IMR-90 (cell line): ENCODE data around the gene IRF4. TPM values are rescaled to one million over a fixed set of nuclear protein-coding genes. Genes with fewer than 3 reads are reported as not detected.

Experiments
- ATAC-seq: fragments of 200-7000 bp; cut with Tn5 transposase; 2 replicates; pipeline ENCODE4 v1.9.1; 2020; ENCODE audit warnings: low read depth, mild to moderate bottlenecking, moderate library complexity
- BruUV-seq: library from RNA; stranded (reverse); fragments of 400-500 nt; replicated peaks from 2 replicates; lab custom pipeline; 2021; lab: Mats Ljungman, UMichigan
- CTCF ChIA-PET: fragments of 300-600 bp; formaldehyde crosslinking; extraction: SDS; loops from one replicate; lab custom pipeline; 2021; ENCODE audit warnings: antibody characterized with exemption; lab: Yijun Ruan, JAX
- POLR2A ChIA-PET: fragments of 300-600 bp; sonication (Branson Sonifier 250); formaldehyde crosslinking; loops from one replicate; lab custom pipeline; 2022; ENCODE audit warnings: antibody characterized with exemption; ENCODE audit not compliant: unreplicated experiment; lab: Charles Lee
- DNase-seq: peaks from one replicate; pipeline ENCODE4 v3.0.0; 2013
- H2AFZ ChIP-seq: replicated peaks from 2 replicates; pipeline ENCODE3; 2013; ENCODE audit warnings: low read length, mild to moderate bottlenecking; ENCODE audit not compliant: poor library complexity
- H2AK5ac ChIP-seq: 2 replicates; pipeline ENCODE4 v1.6.1; 2013; ENCODE audit warnings: low read depth, low read length, inconsistent platforms
- H2AK9ac ChIP-seq: replicated peaks from 2 replicates; pipeline ENCODE3; 2013; ENCODE audit warnings: mild to moderate bottlenecking, low read depth, low read length, moderate library complexity; ENCODE audit not compliant: poor library complexity
- H2BK120ac ChIP-seq: 2 replicates; pipeline ENCODE4 v1.6.1; 2013; ENCODE audit warnings: low read depth, low read length, inconsistent platforms
- H2BK15ac ChIP-seq: 3 replicates; pipeline ENCODE4 v1.6.1; 2013; ENCODE audit warnings: low read depth, low read length, inconsistent platforms
- H2BK20ac ChIP-seq: 2 replicates; pipeline ENCODE4 v1.6.1; 2013; ENCODE audit warnings: low read depth, mild to moderate bottlenecking, inconsistent platforms, low read length, moderate library complexity
- H2BK5ac ChIP-seq: 2 replicates; pipeline ENCODE4 v1.6.1; 2013; ENCODE audit warnings: mild to moderate bottlenecking, low read depth, low read length, inconsistent platforms; ENCODE audit not compliant: poor library complexity, severe bottlenecking
- H3K14ac ChIP-seq: replicated peaks from 2 replicates; pipeline ENCODE4 v1.6.1; 2013; ENCODE audit warnings: low read depth, low read length, inconsistent platforms
- H3K18ac ChIP-seq: 2 replicates; pipeline ENCODE4 v1.6.1; 2013; ENCODE audit warnings: low read depth, low read length, control low read depth
- H3K23ac ChIP-seq: 2 replicates; pipeline ENCODE4 v1.6.1; 2013; ENCODE audit warnings: low read depth, low read length, inconsistent platforms
- H3K27ac ChIP-seq: 2 replicates; pipeline ENCODE4 v1.5.1; 2013; ENCODE audit warnings: mild to moderate bottlenecking, control low read depth, low read length; ENCODE audit not compliant: insufficient read depth
- H3K27me3 ChIP-seq: 2 replicates; pipeline ENCODE4 v1.6.1; 2013; ENCODE audit warnings: low read length; ENCODE audit not compliant: control insufficient read depth, insufficient read depth
- H3K36me3 ChIP-seq: 2 replicates; pipeline ENCODE4 v1.6.1; 2013; ENCODE audit warnings: low read length, mixed read lengths; ENCODE audit not compliant: control insufficient read depth, insufficient read depth
- H3K4ac ChIP-seq: 2 replicates; pipeline ENCODE4 v1.6.1; 2013; ENCODE audit warnings: low read depth, low read length, inconsistent platforms
- H3K4me1 ChIP-seq: 2 replicates; pipeline ENCODE4 v1.6.1; 2013; ENCODE audit warnings: low read length, mixed read lengths; ENCODE audit not compliant: control insufficient read depth, insufficient read depth
- H3K4me2 ChIP-seq: 2 replicates; pipeline ENCODE4 v1.6.1; 2013; ENCODE audit warnings: low read depth, mild to moderate bottlenecking, control low read depth, low read length, moderate library complexity
- H3K4me3 ChIP-seq: 2 replicates; pipeline ENCODE4 v1.5.1; 2013; ENCODE audit warnings: low read depth, mild to moderate bottlenecking, control low read depth, low read length, moderate library complexity; ENCODE audit not compliant: insufficient read depth
- H3K56ac ChIP-seq: 2 replicates; pipeline ENCODE4 v1.6.1; 2013; ENCODE audit warnings: low read length, inconsistent platforms; ENCODE audit not compliant: insufficient read depth; ENCODE audit errors: extremely low read depth
- H3K79me1 ChIP-seq, 2 experiments: 2 replicates each; pipeline ENCODE4 v1.6.1; 2013; ENCODE audit warnings: low read length in 2 of 2, inconsistent platforms in 1 of 2, low read depth in 1 of 2
- H3K9ac ChIP-seq: 2 replicates; pipeline ENCODE4 v1.6.1; 2013; ENCODE audit warnings: low read depth, low read length, control low read depth
- H3K9me1 ChIP-seq: 2 replicates; pipeline ENCODE4 v1.6.1; 2013; ENCODE audit warnings: low read length, inconsistent platforms; ENCODE audit not compliant: insufficient read depth
- H3K9me3 ChIP-seq: 2 replicates; pipeline ENCODE4 v1.6.1; 2013; ENCODE audit warnings: low read length; ENCODE audit not compliant: control insufficient read depth, insufficient read depth
- H4K20me1 ChIP-seq: 2 replicates; pipeline ENCODE4 v1.6.1; 2013; ENCODE audit warnings: low read length, inconsistent platforms; ENCODE audit not compliant: insufficient read depth
- H4K5ac ChIP-seq: 2 replicates; pipeline ENCODE4 v1.6.1; 2013; ENCODE audit warnings: mild to moderate bottlenecking, low read depth, low read length, control low read depth
- H4K8ac ChIP-seq, 2 experiments: 2 replicates each; pipeline ENCODE4 v1.6.1; 2013; ENCODE audit warnings: low read depth in 2 of 2, low read length in 2 of 2, control low read depth in 1 of 2, inconsistent platforms in 1 of 2
- H4K91ac ChIP-seq: 2 replicates; pipeline ENCODE4 v1.6.1; 2013; ENCODE audit warnings: low read depth, low read length, inconsistent platforms; ENCODE audit not compliant: insufficient read depth
- BHLHE40 ChIP-seq: fragments of 150-350 bp; IDR thresholded peaks from 2 replicates; pipeline ENCODE4 v1.6.1; 2016; ENCODE audit warnings: mild to moderate bottlenecking, low read depth, low read length
- CEBPB ChIP-seq: IDR thresholded peaks from 2 replicates; pipeline ENCODE4 v1.6.1; 2012; ENCODE audit warnings: low read depth, low read length, improper control_type of control experiment
- FOS ChIP-seq: fragments of 150-350 bp; IDR thresholded peaks from 2 replicates; pipeline ENCODE4 v1.6.1; 2016; ENCODE audit warnings: low read depth, low read length
- MAZ ChIP-seq: IDR thresholded peaks from 2 replicates; pipeline ENCODE4 v1.6.1; 2012; ENCODE audit warnings: low read depth, mild to moderate bottlenecking, low read length, improper control_type of control experiment, moderate library complexity, borderline replicate concordance
- NFE2L2 ChIP-seq: fragments of 150-350 bp; IDR thresholded peaks from 2 replicates; pipeline ENCODE4 v1.6.1; 2016; ENCODE audit warnings: low read depth, mild to moderate bottlenecking, low read length
- POLR2A ChIP-seq: IDR thresholded peaks from 2 replicates; pipeline ENCODE4 v1.6.1; 2012; ENCODE audit warnings: mild to moderate bottlenecking, low read depth, low read length
- RCOR1 ChIP-seq: IDR thresholded peaks from 2 replicates; pipeline ENCODE4 v1.6.1; 2012; ENCODE audit warnings: mild to moderate bottlenecking, low read length, improper control_type of control experiment; ENCODE audit not compliant: insufficient replicate concordance
- RFX5 ChIP-seq: IDR thresholded peaks from 2 replicates; pipeline ENCODE4 v1.8.0; 2012; ENCODE audit warnings: low read depth, mild to moderate bottlenecking, low read length, moderate library complexity
- SMC3 ChIP-seq: fragments of 150-350 bp; IDR thresholded peaks from 2 replicates; pipeline ENCODE4 v1.6.1; 2016; ENCODE audit warnings: low read depth, mild to moderate bottlenecking, antibody characterized with exemption, low read length, moderate library complexity
- WGBS, 2 experiments: methylation state at CpG; one replicate each; pipeline versions ENCODE4 v1.1.5 to v1.1.7; 2013; ENCODE audit warnings: missing lambda C conversion rate in 2 of 2; ENCODE audit not compliant: insufficient read length in 1 of 2; ENCODE audit errors: extremely low coverage in 2 of 2; 5-methylcytosine and 5-hydroxymethylcytosine counted together
- dilution Hi-C: fragments of 300-500 bp; cut with HindIII; formaldehyde crosslinking; loops from one replicate; pipeline ENCODE4 v1.14.3; 2018; ENCODE audit warnings: low sequenced_read_pairs; ENCODE audit not compliant: unreplicated experiment
- in situ Hi-C: fragments of 300-500 bp; cut with MboI; formaldehyde crosslinking; loops from 3 replicates; pipeline ENCODE4 v1.14.3; 2019; ENCODE audit warnings: low sequenced_read_pairs, inconsistent platforms, mixed read lengths
- intact Hi-C: fragments of 100-400 bp; cut with micrococcal nuclease; formaldehyde crosslinking; loops from 2 replicates; pipeline ENCODE4 v1.10.0; 2022
- polyA plus RNA-seq, 3 experiments: library from polyadenylated mRNA; depleted of rRNA; stranded (reverse); fragments of >200 nt; gene quantifications; 2 replicates each; pipeline ENCODE4 v1.2.3, GENCODE V29; 2012; ENCODE audit warnings: low replicate concordance in 1 of 3
- total RNA-seq: library from RNA; depleted of rRNA; stranded (reverse); fragments of >200 nt; gene quantifications from 2 replicates; pipeline ENCODE4 v1.2.3, GENCODE V29; 2012
- TF ChIP-seq, protein P1 (sequence below): conservative IDR thresholded peaks from 2 replicates; pipeline ENCODE4 v1.5.1; 2012; ENCODE audit warnings: mild to moderate bottlenecking, low read depth, low read length, improper control_type of control experiment
- TF ChIP-seq, protein P2 (sequence below): fragments of 150-350 bp; IDR thresholded peaks from 2 replicates; pipeline ENCODE4 v1.6.1; 2017; ENCODE audit warnings: mild to moderate bottlenecking, antibody characterized with exemption, low read length, low read depth
- TF ChIP-seq, protein P3 (sequence below): fragments of 150-350 bp; IDR thresholded peaks from 2 replicates; pipeline ENCODE4 v1.6.1; 2016; ENCODE audit warnings: low read depth, mild to moderate bottlenecking, low read length, moderate library complexity, borderline replicate concordance

The IRF4 gene
- total and polyA plus RNA-seq, 2 of the 4 experiments (the other 2 are of a cell fraction): not detected

DNA sequence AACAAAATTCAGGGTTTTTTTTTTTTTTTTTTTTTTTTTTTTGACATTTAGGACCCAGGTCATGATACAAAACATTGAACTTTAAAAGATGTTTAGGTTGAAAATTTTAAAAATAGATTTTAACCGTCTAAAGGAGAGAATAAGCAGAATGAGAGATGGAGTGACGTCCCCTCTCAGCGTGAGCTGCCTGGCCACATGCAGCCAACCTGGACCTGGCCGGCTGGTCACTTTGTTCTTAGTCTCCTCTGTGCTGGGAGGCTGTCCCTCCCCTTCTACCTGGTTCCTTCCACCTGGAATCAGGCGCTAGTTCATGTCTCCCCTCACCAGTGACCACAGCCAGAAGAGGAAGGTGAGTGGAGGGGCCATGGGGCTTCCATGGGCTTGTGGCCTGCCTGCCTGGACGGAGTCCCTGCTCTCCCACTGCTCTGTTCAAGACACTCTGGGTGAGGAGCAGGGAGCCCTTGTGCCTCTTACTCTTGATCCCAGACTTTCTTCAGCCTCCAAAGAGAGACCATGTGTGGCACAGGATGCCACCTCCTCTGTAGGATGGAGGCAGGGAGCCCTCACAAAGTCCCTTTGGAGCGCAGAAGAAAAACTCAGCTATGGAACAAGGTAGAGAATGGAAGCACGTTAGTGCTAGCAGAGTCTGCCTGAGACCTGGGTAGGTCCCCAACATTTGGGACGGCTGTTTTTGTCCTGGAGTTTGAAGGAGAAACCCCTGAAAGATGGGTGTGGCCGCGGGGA is 31.7 kb downstream of the IRF4 start (continued):
- TF ChIP-seq SMC3 (no peak), RFX5 (no peak), FOS (no peak)

DNA sequence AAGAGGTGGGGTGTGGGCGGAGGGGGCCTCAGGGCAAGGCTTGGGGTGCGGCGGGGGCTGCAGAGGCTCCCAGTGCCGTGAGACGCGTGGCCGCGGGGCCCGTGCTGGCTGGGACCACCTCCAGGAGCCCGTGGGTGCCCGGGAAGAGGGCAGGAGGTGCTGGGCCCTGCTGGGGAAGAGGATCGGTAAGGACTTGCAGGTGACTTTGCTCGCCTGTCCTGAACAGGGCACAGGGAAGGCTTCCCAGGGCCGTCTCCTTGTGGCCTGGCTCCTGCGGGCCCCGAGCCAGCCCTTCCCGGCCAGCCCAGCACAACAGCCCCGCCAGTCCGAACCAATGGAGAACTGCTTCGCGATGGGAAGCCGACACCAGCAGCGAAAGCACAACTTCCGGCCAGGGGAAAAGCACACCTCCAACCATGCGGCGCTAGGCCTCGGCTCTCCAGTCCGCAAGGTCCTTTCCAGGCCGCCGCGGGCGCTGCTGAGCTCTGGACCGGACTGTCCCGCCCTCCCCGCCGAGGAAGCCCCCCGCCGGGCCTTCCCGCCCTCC is 32.3 kb downstream of the IRF4 start:
- ChIA-PET CTCF (no interaction called here), POLR2A (no interaction called here)
- no peak overlapping the region for H3K4me2 ChIP-seq
- H2BK20ac ChIP-seq: no peak overlapping the region
- no peak overlapping the region for H3K14ac ChIP-seq
- H3K79me1 ChIP-seq: no peaks in the 10 kb centered on the region
- no peak overlapping the region for H2AK5ac ChIP-seq
- no peak overlapping the region for H3K27ac ChIP-seq
- intact Hi-C loops (no loop called here), in situ Hi-C loops (no loop called here), dilution Hi-C loops (no loop called here)
- DNase-seq (no peak), ATAC-seq (no peak)
- H3K4me1 ChIP-seq: peaks cover 6% of the 10 kb centered on the region
- no peak overlapping the region for H3K4ac ChIP-seq
- no peak overlapping the region for H3K4me3 ChIP-seq
- no peak overlapping the region for H2BK120ac ChIP-seq
- TF ChIP-seq MAZ: no peak
- TF ChIP-seq RCOR1: no peak
- no peak for TF ChIP-seq CEBPB
- TF ChIP-seq, protein P1, sequence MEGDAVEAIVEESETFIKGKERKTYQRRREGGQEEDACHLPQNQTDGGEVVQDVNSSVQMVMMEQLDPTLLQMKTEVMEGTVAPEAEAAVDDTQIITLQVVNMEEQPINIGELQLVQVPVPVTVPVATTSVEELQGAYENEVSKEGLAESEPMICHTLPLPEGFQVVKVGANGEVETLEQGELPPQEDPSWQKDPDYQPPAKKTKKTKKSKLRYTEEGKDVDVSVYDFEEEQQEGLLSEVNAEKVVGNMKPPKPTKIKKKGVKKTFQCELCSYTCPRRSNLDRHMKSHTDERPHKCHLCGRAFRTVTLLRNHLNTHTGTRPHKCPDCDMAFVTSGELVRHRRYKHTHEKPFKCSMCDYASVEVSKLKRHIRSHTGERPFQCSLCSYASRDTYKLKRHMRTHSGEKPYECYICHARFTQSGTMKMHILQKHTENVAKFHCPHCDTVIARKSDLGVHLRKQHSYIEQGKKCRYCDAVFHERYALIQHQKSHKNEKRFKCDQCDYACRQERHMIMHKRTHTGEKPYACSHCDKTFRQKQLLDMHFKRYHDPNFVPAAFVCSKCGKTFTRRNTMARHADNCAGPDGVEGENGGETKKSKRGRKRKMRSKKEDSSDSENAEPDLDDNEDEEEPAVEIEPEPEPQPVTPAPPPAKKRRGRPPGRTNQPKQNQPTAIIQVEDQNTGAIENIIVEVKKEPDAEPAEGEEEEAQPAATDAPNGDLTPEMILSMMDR: no peak
- TF ChIP-seq FOS: no peak
- TF ChIP-seq BHLHE40: no peak
- no peak for TF ChIP-seq NFE2L2
- TF ChIP-seq, protein P2, sequence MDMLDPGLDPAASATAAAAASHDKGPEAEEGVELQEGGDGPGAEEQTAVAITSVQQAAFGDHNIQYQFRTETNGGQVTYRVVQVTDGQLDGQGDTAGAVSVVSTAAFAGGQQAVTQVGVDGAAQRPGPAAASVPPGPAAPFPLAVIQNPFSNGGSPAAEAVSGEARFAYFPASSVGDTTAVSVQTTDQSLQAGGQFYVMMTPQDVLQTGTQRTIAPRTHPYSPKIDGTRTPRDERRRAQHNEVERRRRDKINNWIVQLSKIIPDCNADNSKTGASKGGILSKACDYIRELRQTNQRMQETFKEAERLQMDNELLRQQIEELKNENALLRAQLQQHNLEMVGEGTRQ: no peak
- no peak for TF ChIP-seq POLR2A
- TF ChIP-seq SMC3: no peak
- TF ChIP-seq, protein P3, sequence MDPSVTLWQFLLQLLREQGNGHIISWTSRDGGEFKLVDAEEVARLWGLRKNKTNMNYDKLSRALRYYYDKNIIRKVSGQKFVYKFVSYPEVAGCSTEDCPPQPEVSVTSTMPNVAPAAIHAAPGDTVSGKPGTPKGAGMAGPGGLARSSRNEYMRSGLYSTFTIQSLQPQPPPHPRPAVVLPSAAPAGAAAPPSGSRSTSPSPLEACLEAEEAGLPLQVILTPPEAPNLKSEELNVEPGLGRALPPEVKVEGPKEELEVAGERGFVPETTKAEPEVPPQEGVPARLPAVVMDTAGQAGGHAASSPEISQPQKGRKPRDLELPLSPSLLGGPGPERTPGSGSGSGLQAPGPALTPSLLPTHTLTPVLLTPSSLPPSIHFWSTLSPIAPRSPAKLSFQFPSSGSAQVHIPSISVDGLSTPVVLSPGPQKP: no peak
- no peak overlapping the region; the same call in 1 of the 2 replicates for H4K5ac ChIP-seq
- no peaks in the 10 kb centered on the region for H3K36me3 ChIP-seq
- no peak overlapping the region for H2AFZ ChIP-seq
- no TSS peak for BruUV-seq
- H2AK9ac ChIP-seq: no peak overlapping the region
- WGBS, 2 experiments: 100% methylated on average over 5 of the region's 39 CpGs; no CpG with 5 or more reads in 1 of the 2 experiments
- no peak overlapping the region for H4K91ac ChIP-seq
- H3K9ac ChIP-seq: no peak overlapping the region
- peaks cover 3% of the 10 kb centered on the region; the same call in 1 of the 2 replicates for H4K20me1 ChIP-seq
- H3K56ac ChIP-seq: no peak overlapping the region
- peaks cover 5% of the 10 kb centered on the region for H3K9me1 ChIP-seq
- peak overlapping the region; percentile 44; the same call in 1 of the 2 replicates for H3K18ac ChIP-seq
- no peak overlapping the region for H3K23ac ChIP-seq
- peaks cover 6% of the 10 kb centered on the region for H3K9me3 ChIP-seq
- H3K27me3 ChIP-seq: peaks cover 10% of the 10 kb centered on the region
- H4K8ac ChIP-seq: no peak overlapping the region; a peak in 1 of 4 replicates
- H2BK5ac ChIP-seq: no peak overlapping the region
- no peak overlapping the region for H2BK15ac ChIP-seq
